Stimulated activated CD8-positive, alpha-beta memory T cell treated with anti-CD3 and anti-CD28 coated beads, Interleukin-15, amount 100 ng/mL, for 1 hour (primary cell): ENCODE results near the gene MEDAG.

Source experiments
- DNase-seq: peaks from one replicate; pipeline ENCODE4 v3.0.0-alpha.2; 2020; ENCODE audit warnings: low read depth

The MEDAG gene

GRCh38 chr13:30905932-30906383, at the start of gene MEDAG:
MEDAG (plus strand) TSS chr13:30906271; CDS start chr13:30906516, 245 bp downstream.
- no peak for DNase-seq

DNA sequence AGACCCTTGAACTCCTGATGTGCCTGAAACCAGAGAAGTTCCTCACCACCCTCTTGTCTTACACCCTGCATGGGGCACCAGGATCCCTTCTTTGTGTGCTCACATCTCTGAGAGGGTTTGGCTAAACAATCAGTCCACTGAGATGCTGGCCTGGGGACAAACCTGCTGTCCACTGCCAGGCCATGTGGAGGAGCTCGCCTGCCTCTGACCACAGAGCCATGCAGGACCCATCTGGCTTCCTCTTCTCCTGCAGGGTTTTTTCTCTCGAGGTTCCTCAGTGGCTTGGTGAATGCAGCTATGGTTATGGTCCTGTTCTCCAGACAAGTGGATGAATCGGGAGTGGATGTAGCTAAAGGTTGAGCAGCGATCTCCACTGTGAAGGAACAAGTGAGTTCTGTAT, 49.1 kb upstream of the MEDAG start:
- no peak for DNase-seq

DNA sequence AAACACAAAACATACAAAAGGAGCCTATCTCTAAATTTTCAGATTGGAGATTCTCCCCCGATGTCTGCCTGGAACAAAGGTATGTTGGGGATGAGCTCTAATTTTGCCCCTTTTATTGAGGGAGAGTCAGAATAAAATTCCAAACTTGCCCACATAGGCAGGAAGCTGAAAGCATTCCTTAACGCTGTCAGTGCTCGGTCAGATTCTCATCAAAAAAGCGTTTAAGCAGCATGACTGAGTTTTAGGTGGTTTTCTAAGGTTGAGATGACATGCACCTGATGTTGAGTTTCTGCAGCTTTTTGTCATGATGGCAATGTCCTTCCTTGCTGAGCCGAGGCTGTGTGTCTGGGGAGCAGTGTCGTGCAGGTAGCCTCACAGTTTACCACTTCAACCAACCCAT, 48.4 kb upstream of the MEDAG start:
- DNase-seq: no peak

- no peak for DNase-seq
Observed at GRCh38 chr13:30859326-30859725, 46.7 kb upstream of the MEDAG start.

GRCh38 chr13:30861163-30861562, 44.9 kb upstream of the MEDAG start:
- DNase-seq: no peak

- DNase-seq: no peak
Observed at GRCh38 chr13:30861836-30862467, 44.1 kb upstream of the MEDAG start.

DNA sequence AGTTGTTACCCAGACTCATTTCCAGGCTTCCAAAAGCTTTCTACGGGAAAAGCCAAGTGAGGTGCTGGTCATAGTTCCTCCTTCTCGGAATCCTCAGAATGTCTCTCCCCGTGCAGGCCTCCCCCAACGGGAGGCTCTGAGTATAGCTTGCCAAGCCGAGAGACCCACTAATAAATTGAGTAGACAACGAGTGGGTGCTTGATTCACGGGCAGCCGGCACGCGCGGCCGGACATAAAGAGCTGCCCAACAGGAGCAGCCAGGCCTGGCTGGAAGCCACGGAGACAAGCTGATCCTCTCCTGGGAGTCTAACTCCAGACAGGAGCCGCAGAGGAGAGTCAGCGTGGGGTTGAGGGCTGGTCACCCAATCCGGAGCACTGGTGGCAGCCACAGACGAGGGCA, 43.4 kb upstream of the MEDAG start:
- no peak for DNase-seq

DNA sequence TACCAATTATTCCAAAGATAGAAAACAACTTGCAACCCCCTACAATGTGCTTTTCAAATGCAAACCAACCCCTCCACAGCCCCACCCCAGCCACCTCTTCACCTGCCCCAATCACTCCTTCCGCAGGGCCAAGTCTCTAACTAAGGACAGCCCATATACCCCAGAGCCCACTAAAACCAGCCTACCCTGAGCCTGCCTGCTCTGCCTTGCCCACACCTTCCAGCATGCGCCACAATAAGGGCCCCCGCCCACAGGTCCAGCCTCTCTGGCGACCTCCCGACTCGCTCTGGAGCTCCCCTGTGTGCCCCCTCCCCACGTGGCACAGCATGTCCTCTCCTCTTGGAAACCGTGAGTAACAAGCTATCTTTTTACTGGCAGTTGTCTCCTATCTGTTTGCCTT, 42.8 kb upstream of the MEDAG start:
- no peak for DNase-seq

DNA sequence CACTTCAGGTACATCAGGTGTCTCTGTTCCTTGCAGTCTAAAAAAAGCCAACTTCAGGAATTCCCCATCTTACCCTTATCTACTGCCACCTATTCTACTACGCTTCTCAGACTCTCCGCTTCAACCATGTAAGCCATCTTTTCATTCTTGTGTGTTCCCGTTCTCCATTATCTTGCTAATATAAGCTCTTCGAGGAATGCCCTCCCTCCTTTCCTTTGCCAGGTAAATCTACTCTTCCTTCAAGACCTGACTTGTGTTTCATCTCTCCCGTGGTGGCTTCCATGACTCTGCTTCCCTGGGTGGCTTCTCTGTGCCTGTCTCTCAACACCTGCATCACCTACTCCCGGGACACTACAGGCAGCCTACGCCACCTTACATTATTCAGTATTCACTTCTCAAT, 42.3 kb upstream of the MEDAG start:
- DNase-seq: no peak

DNA sequence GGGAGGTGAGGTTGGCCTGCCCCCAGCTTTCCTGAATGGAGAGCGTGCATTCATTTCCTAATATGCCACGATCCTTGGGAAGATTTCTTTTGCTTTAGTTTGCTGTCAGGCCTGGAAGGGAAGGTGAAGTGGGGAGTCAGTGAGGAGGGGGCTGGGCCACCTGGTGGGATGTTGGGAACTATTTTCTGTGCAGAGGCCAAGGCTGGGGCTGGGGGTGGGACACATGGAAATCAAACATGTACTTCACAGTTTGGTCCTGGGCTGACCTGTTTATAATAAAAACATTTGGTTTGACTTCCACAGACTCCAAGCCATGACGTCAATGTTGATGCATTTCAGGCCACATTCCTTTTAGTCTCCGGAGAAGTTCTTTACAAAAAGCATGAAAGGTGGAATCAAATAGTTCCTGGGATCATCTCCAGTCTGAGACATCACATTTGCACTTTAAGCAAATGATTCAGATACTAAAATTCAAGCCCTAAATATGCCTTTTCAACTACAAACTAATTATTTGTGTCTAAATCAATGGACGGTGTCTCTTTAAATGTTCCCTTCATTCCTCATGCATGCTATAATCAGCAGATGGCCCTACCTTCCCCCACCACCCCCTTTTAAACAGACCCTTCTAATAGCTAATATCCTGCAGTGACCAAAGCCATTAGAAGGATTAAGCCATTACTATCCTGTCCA, 41.5 kb upstream of the MEDAG start:
- DNase-seq: no peak

- peak; percentile 4 for DNase-seq
Observed at GRCh38 chr13:30865123-30866049, 40.7 kb upstream of the MEDAG start.

DNA sequence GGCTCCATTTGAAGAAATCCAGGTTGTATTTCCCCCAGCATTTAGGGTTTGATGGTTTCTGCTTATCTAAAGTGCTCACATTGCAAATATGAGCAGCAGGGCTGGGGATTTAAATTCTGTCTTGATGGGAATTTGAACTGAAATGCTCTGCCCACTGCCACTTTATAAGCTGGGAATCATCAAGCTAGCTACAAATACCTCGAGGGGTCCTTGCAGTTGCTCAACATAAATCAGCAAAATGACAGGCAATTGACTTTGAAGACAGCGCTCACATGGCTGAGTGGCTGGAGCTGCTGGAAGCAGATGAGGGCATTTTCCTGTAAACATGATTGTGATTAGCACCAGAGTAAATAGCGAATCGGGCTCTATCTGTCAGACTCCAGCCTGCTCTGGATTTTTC, 39.4 kb upstream of the MEDAG start:
- DNase-seq: no peak

- no peak for DNase-seq
Observed at GRCh38 chr13:30867089-30867669, 38.9 kb upstream of the MEDAG start.

DNA sequence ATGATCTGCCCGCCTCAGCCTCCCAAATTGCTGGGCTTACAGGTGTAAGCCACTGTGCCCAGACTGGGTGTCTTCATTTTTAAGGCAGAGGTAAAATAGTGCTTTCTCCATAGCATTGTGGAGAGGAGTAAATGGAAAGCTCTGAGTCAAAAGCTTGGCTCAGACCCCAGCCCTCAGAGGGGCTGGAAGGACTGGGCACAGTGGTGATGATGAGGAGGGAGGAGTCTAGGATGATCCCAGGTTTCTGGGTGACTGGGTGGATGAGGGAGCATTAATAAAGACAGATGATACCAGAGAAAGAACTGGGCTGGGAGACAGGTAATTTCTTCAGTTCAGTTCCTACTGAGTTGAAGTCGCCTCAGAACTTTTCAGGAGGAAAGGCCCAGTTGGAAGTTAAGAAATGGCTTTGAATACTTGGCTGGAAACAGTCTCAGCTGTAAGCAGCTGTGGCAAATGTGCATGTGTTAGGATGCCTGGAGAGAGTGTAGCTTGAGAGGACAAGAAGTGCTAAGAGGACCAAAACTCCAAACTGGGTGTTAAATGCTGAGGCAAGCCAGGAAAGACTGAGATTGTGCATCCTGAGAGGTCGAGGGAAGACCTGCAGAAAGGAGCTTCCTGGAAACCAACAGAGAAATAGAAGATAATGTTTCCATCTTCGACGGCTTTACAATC, 37.1 kb upstream of the MEDAG start:
- no peak for DNase-seq

GRCh38 chr13:30869491-30869890, 36.6 kb upstream of the MEDAG start:
- no peak for DNase-seq

- DNase-seq: no peak
Observed at GRCh38 chr13:30870049-30870884, 35.8 kb upstream of the MEDAG start.

DNA sequence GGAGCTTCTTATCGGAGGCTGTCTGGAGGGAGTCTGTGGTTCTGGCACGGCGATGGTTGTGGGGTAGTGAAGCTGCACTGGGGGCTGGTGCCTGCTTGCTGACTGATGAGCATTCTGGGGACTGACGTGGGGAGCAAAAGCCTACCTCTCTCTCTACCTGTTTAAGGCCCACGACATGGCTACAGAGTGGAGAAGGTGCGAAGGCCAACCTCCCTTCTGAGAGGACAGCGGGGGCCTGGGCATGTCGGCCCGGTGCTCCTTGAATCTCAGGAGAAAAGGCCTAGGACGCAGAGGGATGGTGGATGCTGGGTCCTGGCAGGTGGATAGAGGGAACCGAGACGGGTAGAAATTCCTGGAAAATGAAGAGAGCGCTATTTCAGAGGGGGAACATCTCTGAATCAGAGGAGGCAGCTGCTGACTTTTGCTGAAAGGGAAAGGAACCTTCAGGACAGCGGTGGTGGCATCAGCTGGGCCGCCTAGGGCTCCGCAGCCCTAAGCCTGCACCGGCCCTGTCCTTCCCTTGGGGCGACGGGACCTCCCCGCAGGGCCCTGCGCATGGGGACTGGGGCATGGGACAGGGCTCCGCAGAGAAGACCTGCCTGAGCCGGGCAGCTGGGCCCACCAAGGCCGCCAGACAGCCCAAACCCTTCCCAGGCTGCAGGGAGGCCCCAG, 35.0 kb upstream of the MEDAG start:
- DNase-seq: no peak

DNA sequence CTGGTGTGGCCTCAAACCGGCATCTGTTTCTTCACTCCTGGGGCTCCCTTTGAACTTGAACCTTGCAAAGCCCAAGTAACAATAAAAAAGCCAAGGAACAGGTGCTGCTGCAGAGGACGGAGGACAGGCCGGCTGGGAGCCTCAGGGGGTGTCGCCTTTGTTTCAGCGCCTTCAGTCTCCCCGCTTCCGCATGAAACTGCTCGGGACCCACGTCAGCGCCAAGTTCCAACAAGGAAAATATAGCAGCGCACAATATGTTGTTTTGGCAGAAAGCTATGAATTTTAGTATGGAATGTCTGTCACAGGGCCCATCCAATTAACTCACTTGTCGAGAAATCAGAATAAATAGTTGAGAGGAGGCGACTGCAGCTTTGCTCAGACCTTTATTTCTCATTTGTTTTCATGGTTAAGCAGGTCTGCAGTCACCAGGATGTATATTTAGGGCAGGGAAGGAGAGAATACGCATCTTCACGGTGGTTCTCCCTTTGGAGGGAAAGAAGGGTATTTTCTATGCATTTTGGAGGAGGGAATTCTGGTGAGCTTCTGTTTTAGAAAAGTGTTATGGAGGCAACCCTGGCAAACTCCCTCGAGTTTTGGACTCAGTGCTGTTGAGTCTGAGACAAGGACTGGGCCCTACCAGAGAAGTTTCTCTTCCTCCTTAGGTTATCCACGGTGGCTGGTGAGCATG, 34.3 kb upstream of the MEDAG start:
- DNase-seq: no peak

- no peak for DNase-seq
Observed at GRCh38 chr13:30872276-30872594, 33.8 kb upstream of the MEDAG start.
